ENCODE data around the gene KIRREL3.

The KIRREL3 gene

GRCh38 chr11:126407101-126407521 is 593.5 kb downstream of the KIRREL3 start:
- Histone ChIP-seq H3K4me3 (ENCODE audit: low read length) (no peak overlapping the region), H3K4me2 (ENCODE audit: low read length) (no peak overlapping the region), H3K4me1 (ENCODE audit: low read length) (no peaks in the 10 kb centered on the region), H3K9me3 (ENCODE audit: insufficient read depth, low read length) (no peaks in the 10 kb centered on the region), H3K9ac (ENCODE audit: low read length) (no peak overlapping the region), H3K27me3 (ENCODE audit: low read depth, low read length) (no peaks in the 10 kb centered on the region), H4K20me1 (ENCODE audit: insufficient read depth, low read length) (no peaks in the 10 kb centered on the region), H3K36me3 (replicated peaks; ENCODE audit: low read depth, low read length) (no peaks in the 10 kb centered on the region), H3K27ac (ENCODE audit: low read length) (no peak overlapping the region), H3K79me2 (ENCODE audit: low read length) (no peaks in the 10 kb centered on the region), H2AFZ (ENCODE audit: low read depth, low read length) (no peak overlapping the region)
- no peak for TF ChIP-seq EZH2phosphoT487 (IDR thresholded peaks at IDR 0.05; ENCODE audit: low read depth)
- TF ChIP-seq CTCF (IDR thresholded peaks at IDR 0.05; ENCODE audit: low read depth, low read length) = no peak

- Histone ChIP-seq H3K4me2 (ENCODE audit: low read length) (no peak overlapping the region), H3K4me1 (ENCODE audit: low read length) (no peaks in the 10 kb centered on the region), H3K27me3 (ENCODE audit: low read depth, low read length) (no peaks in the 10 kb centered on the region), H3K9me3 (ENCODE audit: insufficient read depth, low read length) (no peaks in the 10 kb centered on the region), H3K36me3 (replicated peaks; ENCODE audit: low read depth, low read length) (no peaks in the 10 kb centered on the region), H3K27ac (ENCODE audit: low read length) (no peak overlapping the region), H2AFZ (ENCODE audit: low read depth, low read length) (no peak overlapping the region), H3K9ac (ENCODE audit: low read length) (no peak overlapping the region), H3K79me2 (ENCODE audit: low read length) (no peaks in the 10 kb centered on the region), H4K20me1 (ENCODE audit: insufficient read depth, low read length) (no peaks in the 10 kb centered on the region), H3K4me3 (ENCODE audit: low read length) (no peak overlapping the region)
- TF ChIP-seq EZH2phosphoT487 (IDR thresholded peaks at IDR 0.05; ENCODE audit: low read depth) (no peak), CTCF (IDR thresholded peaks at IDR 0.05; ENCODE audit: low read depth, low read length) (no peak)
Observed at GRCh38 chr11:126406368-126406767, 594.2 kb downstream of the KIRREL3 start.

GRCh38 chr11:126405906-126406305 is 594.7 kb downstream of the KIRREL3 start:
- Histone ChIP-seq H3K79me2 (ENCODE audit: low read length) (no peaks in the 10 kb centered on the region), H3K9ac (ENCODE audit: low read length) (no peak overlapping the region), H3K36me3 (replicated peaks; ENCODE audit: low read depth, low read length) (no peaks in the 10 kb centered on the region), H3K4me1 (ENCODE audit: low read length) (no peaks in the 10 kb centered on the region), H3K27me3 (ENCODE audit: low read depth, low read length) (no peaks in the 10 kb centered on the region), H2AFZ (ENCODE audit: low read depth, low read length) (no peak overlapping the region), H3K4me3 (ENCODE audit: low read length) (no peak overlapping the region), H3K27ac (ENCODE audit: low read length) (no peak overlapping the region), H3K4me2 (ENCODE audit: low read length) (no peak overlapping the region), H4K20me1 (ENCODE audit: insufficient read depth, low read length) (no peaks in the 10 kb centered on the region), H3K9me3 (ENCODE audit: insufficient read depth, low read length) (no peaks in the 10 kb centered on the region)
- TF ChIP-seq CTCF (IDR thresholded peaks at IDR 0.05; ENCODE audit: low read depth, low read length) (no peak), EZH2phosphoT487 (IDR thresholded peaks at IDR 0.05; ENCODE audit: low read depth) (no peak)

- Histone ChIP-seq H2AFZ (ENCODE audit: low read depth, low read length) (no peak overlapping the region), H3K36me3 (replicated peaks; ENCODE audit: low read depth, low read length) (no peaks in the 10 kb centered on the region), H3K9ac (ENCODE audit: low read length) (no peak overlapping the region), H3K79me2 (ENCODE audit: low read length) (no peaks in the 10 kb centered on the region), H3K4me2 (ENCODE audit: low read length) (no peak overlapping the region), H3K27me3 (ENCODE audit: low read depth, low read length) (no peaks in the 10 kb centered on the region), H3K9me3 (ENCODE audit: insufficient read depth, low read length) (no peaks in the 10 kb centered on the region), H3K4me3 (ENCODE audit: low read length) (no peak overlapping the region), H4K20me1 (ENCODE audit: insufficient read depth, low read length) (no peaks in the 10 kb centered on the region), H3K4me1 (ENCODE audit: low read length) (no peaks in the 10 kb centered on the region), H3K27ac (ENCODE audit: low read length) (no peak overlapping the region)
- TF ChIP-seq EZH2phosphoT487 (IDR thresholded peaks at IDR 0.05; ENCODE audit: low read depth) = no peak
- TF ChIP-seq CTCF (IDR thresholded peaks at IDR 0.05; ENCODE audit: low read depth, low read length) = no peak
Observed at GRCh38 chr11:126405374-126405773, 595.2 kb downstream of the KIRREL3 start.
